Transverse colon (tissue), 4 donors: ENCODE measurements around the gene PPP1R14C. TPM values are rescaled to one million over a fixed set of nuclear protein-coding genes. Genes with fewer than 3 reads are reported as not detected.
A peak's percentile ranks its signal among the peaks of the same experiment; 100 is the strongest.

Source experiments
- DNase-seq: peaks from one replicate; pipeline ENCODE4 v3.0.0-alpha.2; 2019
- H3K27ac ChIP-seq, 4 donors: fragments of 200-600 bp; sonication (generic); 2 replicates each; pipeline ENCODE4 v1.5.1; 2016 to 2018; ENCODE audit warnings: inconsistent platforms in 4 of 4
- H3K27me3 ChIP-seq: fragments of 200-600 bp; sonication (generic); 2 replicates; pipeline ENCODE4 v1.5.1; 2017; ENCODE audit warnings: inconsistent platforms
- H3K36me3 ChIP-seq, 4 donors: fragments of 200-600 bp; sonication (generic); 2 replicates each; pipeline ENCODE4 v1.5.1; 2017 to 2019; ENCODE audit warnings: inconsistent platforms in 4 of 4
- H3K4me1 ChIP-seq, 4 donors: fragments of 200-600 bp; sonication (generic); 2 replicates each; pipeline ENCODE4 v1.5.1; 2017 to 2020; ENCODE audit warnings: inconsistent platforms in 4 of 4
- H3K4me3 ChIP-seq, 4 donors: fragments of 200-600 bp; sonication (generic); 1 replicate in 1 of 4; 2 replicates in 3 of 4; pipeline versions ENCODE4 v1.5.1 to v1.6.1; 2017 to 2019; ENCODE audit warnings: inconsistent platforms in 4 of 4
- H3K9me3 ChIP-seq, 2 donors: fragments of 200-600 bp; sonication (generic); 2 replicates each; pipeline ENCODE4 v1.5.1; 2017 to 2019; ENCODE audit warnings: inconsistent platforms in 2 of 2
- EP300 ChIP-seq: sonication (generic); formaldehyde crosslinking; IDR thresholded peaks from one replicate; pipeline ENCODE4 v1.6.1; 2017; ENCODE audit warnings: antibody characterized with exemption, low read depth
- POLR2A ChIP-seq: fragments of 450-650 bp; IDR thresholded peaks from one replicate; pipeline ENCODE4 v1.6.1; 2016; ENCODE audit warnings: antibody characterized with exemption, mild to moderate bottlenecking, moderate library complexity
- POLR2AphosphoS5 ChIP-seq, 3 donors: sonication (generic); formaldehyde crosslinking; IDR thresholded peaks; one replicate each; pipeline ENCODE4 v1.6.1; 2016; ENCODE audit warnings: antibody characterized with exemption in 3 of 3
- WGBS, 2 donors: methylation state at CpG; one replicate each; pipeline ENCODE4 v1.1.5; 2018; ENCODE audit warnings: low coverage in 1 of 2; 5-methylcytosine and 5-hydroxymethylcytosine counted together
- in situ Hi-C, 4 donors: fragments of 200-750 bp; cut with MboI; loops; one replicate each; pipeline versions ENCODE4 v1.15.0 to v1.15.1; 2017; ENCODE audit warnings: low sequenced_read_pairs in 3 of 4, low pct_ligation_motif_present in 1 of 4, low pct_unique_long_range_greater_than_20kb in 1 of 4
- intact Hi-C: fragments of 100-400 bp; cut with DNase I; formaldehyde crosslinking; loops from one replicate; pipeline ENCODE4 v1.15.1; 2023; ENCODE audit warnings: low total_unique reads
- total RNA-seq, 4 donors: library from RNA; depleted of rRNA; stranded (reverse); fragments of >200 nt; gene quantifications; one replicate each; pipeline ENCODE4 v1.1.0, GENCODE V29; 2016
- TF ChIP-seq, protein P1 (sequence below), 5 experiments: fragments of 200-600 bp in 3 of 5; fragments of 450-650 bp in 2 of 5; sonication (generic) in 3 of 5; IDR thresholded peaks; 1 replicate in 2 of 5; 2 replicates in 3 of 5; pipeline ENCODE4 v1.5.1; 2016 to 2017; ENCODE audit warnings: antibody characterized with exemption in 5 of 5, inconsistent platforms in 3 of 5, mild to moderate bottlenecking in 2 of 5, moderate library complexity in 1 of 5

PPP1R14C gene
- total RNA-seq, 4 donors from 2014 or later: 1.2 to 64.5 (median 38.8) TPM

DNA sequence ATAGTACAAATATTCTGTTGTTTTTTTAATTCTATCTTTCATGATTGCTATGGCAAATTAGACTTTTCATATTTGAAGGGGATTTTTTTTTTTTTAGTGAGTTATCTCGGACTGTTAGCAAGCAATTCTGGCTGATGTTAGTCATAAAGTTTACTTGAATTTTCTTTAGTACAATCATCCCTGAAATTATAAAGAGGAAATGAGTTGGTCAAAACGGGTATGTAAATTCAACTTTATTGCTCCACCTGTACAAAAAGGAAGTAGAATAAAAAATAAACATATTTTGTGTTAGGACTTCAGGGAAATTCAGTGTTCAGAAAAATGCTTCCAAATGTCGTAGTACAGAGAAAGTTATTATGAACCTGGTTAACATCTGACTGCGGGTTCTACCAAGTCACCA, 40.3 kb downstream of the PPP1R14C start:
- no peaks in the 10 kb centered on the region for H3K36me3 ChIP-seq
- H3K4me3 ChIP-seq: no peak overlapping the region
- no peaks in the 10 kb centered on the region for H3K27me3 ChIP-seq
- TF ChIP-seq POLR2A: no peak
- TF ChIP-seq, protein P1, sequence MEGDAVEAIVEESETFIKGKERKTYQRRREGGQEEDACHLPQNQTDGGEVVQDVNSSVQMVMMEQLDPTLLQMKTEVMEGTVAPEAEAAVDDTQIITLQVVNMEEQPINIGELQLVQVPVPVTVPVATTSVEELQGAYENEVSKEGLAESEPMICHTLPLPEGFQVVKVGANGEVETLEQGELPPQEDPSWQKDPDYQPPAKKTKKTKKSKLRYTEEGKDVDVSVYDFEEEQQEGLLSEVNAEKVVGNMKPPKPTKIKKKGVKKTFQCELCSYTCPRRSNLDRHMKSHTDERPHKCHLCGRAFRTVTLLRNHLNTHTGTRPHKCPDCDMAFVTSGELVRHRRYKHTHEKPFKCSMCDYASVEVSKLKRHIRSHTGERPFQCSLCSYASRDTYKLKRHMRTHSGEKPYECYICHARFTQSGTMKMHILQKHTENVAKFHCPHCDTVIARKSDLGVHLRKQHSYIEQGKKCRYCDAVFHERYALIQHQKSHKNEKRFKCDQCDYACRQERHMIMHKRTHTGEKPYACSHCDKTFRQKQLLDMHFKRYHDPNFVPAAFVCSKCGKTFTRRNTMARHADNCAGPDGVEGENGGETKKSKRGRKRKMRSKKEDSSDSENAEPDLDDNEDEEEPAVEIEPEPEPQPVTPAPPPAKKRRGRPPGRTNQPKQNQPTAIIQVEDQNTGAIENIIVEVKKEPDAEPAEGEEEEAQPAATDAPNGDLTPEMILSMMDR (IDR thresholded peaks at IDR 0.05): no peak
- TF ChIP-seq EP300: no peak
- no peak for TF ChIP-seq POLR2AphosphoS5 (IDR thresholded peaks at IDR 0.05)
- WGBS, 2 donors: 30 to 36% methylated on average over 4 of the region's 4 CpGs
- H3K4me1 ChIP-seq: peaks cover 9 to 33% (median 13%) of the 10 kb centered on the region in 4 donors
- peak overlapping the region; percentile 63 to 80 (median 72) for H3K27ac ChIP-seq
- no peaks in the 10 kb centered on the region for H3K9me3 ChIP-seq
- DNase-seq: no peak
- intact Hi-C loops (no loop called here), in situ Hi-C loops (no loop called here)

DNA sequence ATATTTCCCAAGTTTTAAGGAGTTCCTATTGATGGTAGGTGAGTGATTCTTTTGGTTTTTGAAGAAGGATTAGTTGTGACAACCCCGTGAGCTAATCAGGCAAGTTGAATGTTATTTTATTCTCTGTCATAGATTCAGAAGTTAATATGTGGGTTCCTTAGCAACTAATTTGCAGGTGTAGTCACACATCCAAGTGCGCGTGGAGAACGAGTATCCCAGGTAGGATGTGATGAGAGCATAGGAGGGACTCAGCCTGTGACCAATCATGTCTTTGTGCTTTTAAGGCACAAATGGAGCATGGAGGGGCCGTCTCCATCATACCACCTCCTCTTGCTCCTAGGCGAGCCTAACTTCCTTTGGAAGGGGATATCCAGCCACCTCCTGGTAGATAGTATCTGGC, 41.1 kb downstream of the PPP1R14C start:
- peak overlapping the region; percentile 63 to 80 (median 72) for H3K27ac ChIP-seq
- in situ Hi-C loops: no loop called here
- 89 to 94% methylated on average over 1 to 6 of the region's 6 CpGs for WGBS, 2 donors
- no peaks in the 10 kb centered on the region for H3K36me3 ChIP-seq
- H3K9me3 ChIP-seq: no peaks in the 10 kb centered on the region
- intact Hi-C loops: no loop called here
- H3K4me1 ChIP-seq: peaks cover 6 to 28% (median 12%) of the 10 kb centered on the region in 4 donors
- DNase-seq: no peak
- H3K27me3 ChIP-seq: no peaks in the 10 kb centered on the region
- no peak overlapping the region for H3K4me3 ChIP-seq
- no peak for TF ChIP-seq POLR2A
- no peak for TF ChIP-seq POLR2AphosphoS5 (IDR thresholded peaks at IDR 0.05)
- TF ChIP-seq, protein P1 (IDR thresholded peaks at IDR 0.05): no peak
- TF ChIP-seq EP300: no peak

DNA sequence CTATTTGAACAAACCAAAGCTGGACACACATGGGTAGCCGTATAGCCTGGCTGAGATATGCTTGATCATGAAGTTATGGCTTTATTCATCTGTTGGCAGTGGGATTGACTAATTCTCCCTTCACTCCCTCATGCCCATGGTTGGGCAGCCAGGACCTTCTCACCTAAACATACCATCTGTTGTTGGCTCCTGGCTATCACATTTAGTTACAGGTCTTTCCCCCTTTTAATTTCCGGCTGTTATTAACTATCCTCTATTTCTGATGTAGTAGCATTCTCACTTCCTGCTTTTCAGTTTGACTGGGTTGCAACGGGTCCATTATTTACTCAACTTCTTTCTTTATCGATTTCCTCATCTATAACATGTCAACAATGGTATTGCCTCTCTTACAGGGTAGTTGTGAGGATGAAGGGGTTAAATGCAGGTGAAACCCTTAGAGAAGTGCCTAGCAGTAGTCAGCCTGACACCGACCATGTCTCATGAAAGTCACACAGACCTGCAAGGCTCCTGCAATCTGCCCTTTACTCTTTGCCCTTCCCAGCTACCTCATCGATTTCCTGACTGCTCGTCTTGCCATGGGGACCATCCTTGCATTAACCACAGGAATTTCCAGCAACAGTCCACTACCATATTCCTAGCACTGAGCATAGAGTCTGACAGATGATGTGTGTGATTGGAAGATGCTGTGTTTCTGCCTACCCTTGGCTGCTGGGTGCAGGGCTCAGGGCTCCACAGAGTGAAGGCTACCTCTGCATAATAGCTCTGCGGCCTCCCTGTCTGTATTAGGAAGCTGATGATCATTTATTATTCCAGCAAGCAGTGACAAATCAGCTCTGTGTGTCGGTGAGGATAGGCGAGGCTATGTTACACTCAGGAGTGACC, 42.2 kb downstream of the PPP1R14C start:
- Histone ChIP-seq H3K4me3 (no peak overlapping the region), H3K27me3 (no peaks in the 10 kb centered on the region), H3K36me3 (no peaks in the 10 kb centered on the region), H3K27ac (peak overlapping the region; percentile 63 to 80 (median 68)), H3K9me3 (no peaks in the 10 kb centered on the region), H3K4me1 (peaks cover 6 to 28% (median 13%) of the 10 kb centered on the region in 4 donors)
- no peak for TF ChIP-seq POLR2A
- TF ChIP-seq EP300: no peak
- TF ChIP-seq, protein P1 (IDR thresholded peaks at IDR 0.05): no peak
- TF ChIP-seq POLR2AphosphoS5 (IDR thresholded peaks at IDR 0.05): no peak
- no peak for DNase-seq
- in situ Hi-C loops: no loop called here
- WGBS, 2 donors: 37 to 49% methylated on average over 5 to 10 of the region's 10 CpGs
- intact Hi-C loops: no loop called here

DNA sequence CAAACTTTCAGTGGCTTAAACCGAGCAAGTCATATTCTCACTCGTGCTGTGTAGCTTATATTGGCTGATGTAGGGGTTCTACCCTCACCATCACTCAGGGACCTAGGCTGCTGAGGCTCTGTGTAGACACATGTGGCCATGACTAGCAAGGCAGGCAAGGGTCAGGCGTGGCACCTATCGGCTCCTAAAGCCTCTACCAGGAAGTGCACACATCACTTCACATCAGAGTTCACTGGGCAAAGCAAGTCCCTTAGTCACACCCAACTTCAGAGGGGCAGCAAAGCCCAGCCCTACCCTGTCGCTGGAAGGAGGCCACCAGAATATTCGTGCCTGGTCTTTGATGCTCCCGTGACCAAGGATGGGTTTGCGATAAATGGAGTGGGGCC, 42.9 kb downstream of the PPP1R14C start:
- H3K36me3 ChIP-seq: no peaks in the 10 kb centered on the region
- 54% methylated on average over 8 of the region's 8 CpGs; no CpG with 5 or more reads in 1 of the 2 donors for WGBS, 2 donors
- peak; percentile 73 for DNase-seq
- H3K4me1 ChIP-seq: peaks cover 6 to 28% (median 13%) of the 10 kb centered on the region in 4 donors
- peak overlapping the region; percentile 63 to 80 (median 68) for H3K27ac ChIP-seq
- in situ Hi-C loops: no loop called here
- no peak overlapping the region for H3K4me3 ChIP-seq
- TF ChIP-seq POLR2A: no peak
- TF ChIP-seq EP300: no peak
- TF ChIP-seq POLR2AphosphoS5 (IDR thresholded peaks at IDR 0.05): peak in 2 of 3 donors; percentile 13 to 48
- TF ChIP-seq, protein P1 (IDR thresholded peaks at IDR 0.05): no peak
- H3K9me3 ChIP-seq: no peaks in the 10 kb centered on the region
- intact Hi-C loops: no loop called here
- H3K27me3 ChIP-seq: no peaks in the 10 kb centered on the region
